Stimulated activated CD8-positive, alpha-beta memory T cell treated with anti-CD3 and anti-CD28 coated beads, Interleukin-12 subunit alpha, Interleukin-12 subunit beta, amount 100 ng/mL, for 4 hours (primary cell): ENCODE data around the gene CTNND2.

Source experiments
- DNase-seq: peaks from one replicate; pipeline ENCODE4 v3.0.0-alpha.2; 2020; ENCODE audit warnings: low read depth

CTNND2 gene

DNA sequence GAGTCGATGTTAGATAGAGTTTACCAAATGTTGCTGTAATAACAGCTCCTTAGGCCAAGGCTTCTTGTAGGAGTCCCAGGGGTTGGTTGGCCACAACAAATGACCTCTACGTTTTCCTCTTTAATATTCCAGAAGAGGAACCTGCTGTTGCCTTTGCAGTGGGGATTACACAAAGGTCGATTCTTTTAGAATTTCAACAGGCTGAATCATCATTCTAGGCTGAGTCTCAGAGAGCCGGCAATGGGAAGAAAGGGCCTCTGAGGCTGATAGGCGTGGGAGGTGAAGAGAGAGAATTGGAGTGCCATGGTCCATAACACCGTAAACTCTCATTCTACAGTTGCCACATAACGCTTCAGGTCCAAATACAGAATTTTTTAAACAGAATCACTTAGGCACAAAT, 737.3 kb downstream of the CTNND2 start:
- no peak for DNase-seq

DNA sequence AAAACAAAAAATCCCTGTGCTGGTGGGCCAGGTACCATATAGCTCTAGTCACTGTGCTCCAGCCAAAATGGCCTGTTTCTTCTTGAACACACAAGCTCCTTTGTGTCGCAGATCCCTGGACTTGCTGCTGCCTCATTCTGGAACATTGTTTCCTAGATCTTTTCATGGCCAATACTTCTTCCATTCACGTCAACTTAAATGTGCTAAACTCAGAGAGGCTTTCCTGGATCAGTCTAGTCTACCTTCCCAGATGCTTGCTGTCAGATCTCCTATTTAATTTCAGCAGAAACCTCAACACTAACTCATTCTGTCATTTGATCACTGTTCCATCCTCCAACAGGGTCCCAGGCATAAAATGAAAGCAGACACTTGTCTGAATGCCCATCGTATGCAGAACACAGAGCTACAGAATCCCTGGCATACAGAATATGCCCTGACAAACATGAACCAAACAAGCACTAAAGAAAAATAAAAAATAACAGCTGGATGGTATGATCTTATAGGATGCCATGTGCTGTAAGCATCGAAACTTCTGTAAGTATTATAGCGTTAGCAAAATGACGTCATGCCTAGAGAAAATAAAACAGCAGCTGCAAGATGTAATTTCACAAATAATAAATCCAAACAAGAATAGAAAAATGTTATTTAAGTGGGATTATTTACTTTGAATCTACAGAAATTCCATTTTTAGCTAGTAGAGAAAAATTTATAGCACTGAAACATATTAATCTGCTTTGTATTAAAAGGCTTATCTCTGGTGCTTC, 739.5 kb downstream of the CTNND2 start:
- DNase-seq, result no peak

DNA sequence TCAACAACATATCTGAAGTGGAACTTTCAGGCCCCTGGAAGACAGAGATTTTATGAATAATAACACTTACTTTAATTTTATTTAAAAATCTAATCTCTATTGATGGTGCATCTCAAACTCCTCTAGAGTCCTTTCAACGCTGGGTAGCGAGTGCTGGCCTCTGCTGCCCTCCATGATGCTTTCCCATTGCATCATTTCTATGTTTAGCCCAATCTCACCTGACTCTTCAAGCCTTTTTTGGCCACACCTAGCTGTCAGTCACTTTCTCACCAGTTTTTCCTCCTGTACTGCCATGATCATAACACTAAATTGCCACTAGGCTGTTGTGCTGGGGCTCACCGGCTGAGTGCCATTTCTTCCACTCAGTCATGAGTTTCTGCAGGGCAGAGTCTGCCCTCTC, 747.1 kb downstream of the CTNND2 start:
- DNase-seq, result no peak

DNA sequence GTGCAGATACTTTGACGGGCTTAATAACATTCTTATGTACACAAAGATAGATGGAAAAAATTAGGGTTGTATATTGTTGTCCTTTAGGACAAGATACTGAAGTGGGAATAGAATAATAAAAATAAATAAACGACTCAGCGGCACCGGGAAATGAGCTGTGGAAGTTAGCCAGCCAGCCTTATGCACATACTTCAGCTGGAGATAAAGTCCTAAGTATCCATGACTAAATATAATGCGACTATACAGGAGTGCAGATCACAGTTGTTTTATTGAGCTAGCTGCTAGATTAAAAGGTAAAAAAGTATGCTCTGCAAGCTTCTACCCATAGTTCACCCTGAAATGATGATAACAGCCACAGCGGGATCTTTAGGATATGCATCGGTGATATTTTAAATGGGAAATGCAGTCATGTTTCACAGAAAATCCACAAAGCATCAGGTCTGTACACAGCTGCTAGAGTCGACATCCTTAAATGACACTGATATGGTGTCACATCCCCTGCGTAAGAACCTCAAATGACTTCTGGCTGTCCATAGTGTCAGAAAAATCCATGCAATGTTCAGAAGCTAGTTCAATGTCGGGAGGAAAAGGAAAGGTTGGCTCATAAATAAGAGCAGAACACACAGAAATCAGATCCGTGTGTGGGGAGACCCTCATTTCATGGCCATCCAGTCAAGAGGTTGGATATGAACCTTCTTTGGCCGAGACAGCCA, 750.4 kb downstream of the CTNND2 start:
- DNase-seq, result no peak

DNA sequence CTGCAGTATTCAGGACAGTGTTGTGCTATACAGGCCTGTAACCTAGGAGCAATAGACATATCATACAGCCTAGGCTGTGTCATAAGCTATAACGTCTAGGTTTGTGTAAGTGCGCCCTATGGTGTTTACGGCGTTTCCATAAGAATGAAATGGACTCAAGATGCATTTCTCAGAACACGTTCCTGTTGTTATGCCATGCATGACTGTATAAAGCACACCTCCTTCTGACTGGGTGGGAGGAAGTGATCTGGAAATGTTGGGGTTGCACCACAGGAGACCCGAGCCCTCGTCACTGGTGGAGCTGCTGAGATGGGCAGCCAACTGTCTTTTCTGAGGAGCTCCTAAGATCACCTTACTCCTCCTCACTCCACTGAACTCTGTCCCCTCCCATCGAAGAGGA, 751.9 kb downstream of the CTNND2 start:
- no peak for DNase-seq

DNA sequence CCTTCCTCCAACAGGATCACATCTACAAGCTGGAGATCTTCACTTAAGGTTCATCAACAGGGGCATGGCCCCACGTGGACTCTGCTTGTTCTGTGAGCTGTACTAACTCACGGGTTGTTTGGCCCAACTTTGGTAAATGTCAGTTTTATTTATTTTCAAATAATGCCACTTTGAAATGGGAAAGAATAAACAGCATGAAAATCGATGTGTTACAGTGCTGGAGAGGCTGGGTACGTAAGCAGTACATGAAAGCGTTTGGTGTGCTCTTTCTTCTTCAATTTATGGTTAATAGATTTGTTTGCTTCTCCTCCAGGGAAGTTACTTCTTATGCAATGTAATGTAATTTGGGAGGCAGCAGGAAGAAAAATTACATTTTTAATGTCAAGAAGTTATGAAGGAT, 753.3 kb downstream of the CTNND2 start:
- no peak for DNase-seq

DNA sequence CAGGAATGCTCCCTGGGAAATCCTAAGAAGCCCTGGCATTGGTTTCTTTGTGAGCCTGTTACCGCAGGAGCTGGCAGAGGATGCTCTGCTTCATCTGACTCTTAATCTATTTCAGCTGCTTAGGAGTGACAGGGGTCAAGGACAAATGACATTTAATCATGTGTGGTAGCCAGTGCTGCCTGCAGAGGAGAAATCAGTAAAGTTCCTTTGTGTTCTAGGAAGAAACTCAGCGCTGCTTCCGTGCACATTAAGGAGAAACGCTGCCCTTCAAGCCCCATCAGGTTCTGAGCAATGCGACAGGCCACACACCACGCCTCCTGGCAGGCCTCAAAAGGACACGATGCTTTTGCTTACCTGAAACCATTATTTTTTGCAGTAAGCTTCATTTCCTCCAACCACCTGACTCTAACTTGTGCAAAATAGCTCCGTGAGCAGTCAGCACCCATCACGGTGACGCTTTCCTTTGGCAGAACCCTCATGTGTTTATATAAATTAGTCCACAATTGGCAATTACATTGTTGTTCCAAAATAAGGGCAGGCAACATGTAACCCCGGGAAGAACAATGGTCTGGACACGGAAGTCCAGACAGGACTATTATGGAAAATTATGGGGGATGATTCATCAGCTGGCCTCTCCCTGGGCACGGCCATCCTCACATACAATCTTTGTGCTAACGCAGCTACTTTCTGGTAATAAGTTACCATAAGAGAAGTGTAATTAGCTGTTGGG, 755.3 kb downstream of the CTNND2 start:
- DNase-seq, result no peak

DNA sequence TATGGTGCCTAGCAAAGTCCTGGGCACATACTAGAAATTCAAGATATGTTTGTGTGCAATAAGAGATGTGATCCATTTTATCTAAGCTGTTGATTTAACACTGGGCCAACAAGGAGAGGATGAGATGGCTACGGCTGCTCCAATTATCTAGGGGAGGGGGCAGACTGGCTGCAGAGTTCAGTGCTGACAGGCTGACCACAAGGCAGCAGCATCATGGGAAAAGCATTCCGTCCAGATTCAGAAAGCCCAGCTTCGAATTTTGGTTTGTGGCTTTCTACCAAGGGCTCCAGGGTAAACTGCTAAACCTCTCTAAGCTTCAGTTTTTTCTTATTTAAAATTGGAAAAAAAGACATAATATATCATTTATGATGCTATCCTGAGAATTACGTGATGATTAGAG, 758.1 kb downstream of the CTNND2 start:
- DNase-seq, result no peak

DNA sequence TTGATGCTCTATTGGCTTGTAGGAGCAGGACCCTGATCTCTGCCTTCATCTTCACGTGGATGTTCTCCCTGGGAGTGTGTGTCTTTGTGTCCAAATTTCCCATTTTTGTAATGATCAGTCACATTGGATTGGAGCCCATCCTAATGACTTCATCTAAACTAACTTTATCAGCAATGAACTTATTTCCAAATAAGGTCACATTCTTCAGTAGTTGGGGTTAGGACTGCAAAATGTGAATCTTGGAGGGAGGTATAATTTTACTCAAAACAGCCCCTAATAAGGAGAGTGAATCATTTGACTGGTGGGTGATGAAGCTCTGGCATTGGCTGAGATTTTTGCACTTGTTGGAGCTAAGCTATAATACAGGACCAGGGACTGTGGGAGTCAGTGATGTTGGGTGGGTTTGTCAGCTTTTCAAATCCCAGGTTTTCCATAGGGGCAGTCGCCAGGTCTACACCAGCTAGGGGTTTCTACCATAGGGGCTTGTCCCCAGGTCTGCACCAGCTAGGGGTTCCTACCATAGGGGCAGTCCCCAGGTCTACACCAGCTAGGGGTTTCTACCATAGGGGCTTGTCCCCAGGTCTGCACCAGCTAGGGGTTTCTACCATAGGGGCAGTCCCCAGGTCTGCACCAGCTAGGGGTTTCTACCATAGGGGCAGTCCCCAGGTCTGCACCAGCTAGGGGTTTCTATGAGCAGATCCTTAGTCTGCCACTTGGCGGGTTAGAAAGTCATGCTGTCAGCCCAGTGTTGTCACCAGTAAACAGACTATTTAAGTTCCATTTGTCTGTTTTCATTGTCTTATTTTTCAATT, 760.6 kb downstream of the CTNND2 start:
- no peak for DNase-seq

DNA sequence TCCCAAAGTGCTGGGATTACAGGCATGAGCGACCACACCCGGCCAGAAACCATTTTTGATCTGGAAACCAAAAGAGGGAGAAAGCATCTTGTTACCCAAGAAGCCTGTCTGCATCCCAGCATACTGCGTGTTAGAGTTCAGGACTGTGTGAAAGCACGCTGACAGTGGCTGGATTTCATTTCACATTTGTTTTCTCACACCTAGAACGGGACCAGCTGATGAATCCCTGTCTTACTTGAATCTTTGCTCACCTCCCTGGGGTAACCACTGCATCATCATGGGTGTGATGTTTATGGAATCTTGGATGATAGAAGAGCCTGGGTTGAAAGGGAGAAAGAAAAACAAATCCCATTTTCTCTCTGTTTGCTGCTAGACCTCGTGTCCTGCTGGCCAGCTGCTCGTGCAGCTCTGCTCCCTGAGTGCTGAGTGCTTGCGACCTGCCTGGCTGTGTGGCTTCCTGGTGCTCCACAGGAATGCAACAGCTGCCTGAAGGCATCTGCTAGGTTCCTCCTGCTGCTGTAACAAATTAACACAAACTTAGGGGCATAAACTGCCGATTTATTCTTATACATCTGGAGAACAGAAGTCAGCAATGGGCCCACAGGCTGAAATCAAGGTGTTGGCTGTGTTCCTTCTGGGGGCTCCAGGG, 764.9 kb downstream of the CTNND2 start:
- DNase-seq, result no peak

DNA sequence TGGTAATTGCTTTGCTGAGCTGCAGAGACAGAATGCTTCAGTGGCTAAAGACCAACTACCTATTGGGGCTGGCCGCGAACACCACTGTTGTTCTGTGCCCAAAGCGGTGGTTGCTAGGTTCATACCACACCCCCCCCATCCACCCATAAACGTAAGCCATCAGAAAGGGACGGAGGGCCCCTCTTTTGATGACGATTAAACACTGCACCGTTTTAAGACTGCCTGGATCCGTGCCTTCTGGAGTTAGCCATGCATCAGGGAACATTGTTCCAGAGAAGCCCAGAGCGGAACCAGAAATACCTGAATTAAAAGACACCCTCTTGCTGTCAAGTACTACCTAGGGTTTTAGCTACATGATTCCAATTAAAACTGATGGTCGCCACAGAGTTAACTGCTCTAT, 774.1 kb downstream of the CTNND2 start:
- DNase-seq, result no peak

DNA sequence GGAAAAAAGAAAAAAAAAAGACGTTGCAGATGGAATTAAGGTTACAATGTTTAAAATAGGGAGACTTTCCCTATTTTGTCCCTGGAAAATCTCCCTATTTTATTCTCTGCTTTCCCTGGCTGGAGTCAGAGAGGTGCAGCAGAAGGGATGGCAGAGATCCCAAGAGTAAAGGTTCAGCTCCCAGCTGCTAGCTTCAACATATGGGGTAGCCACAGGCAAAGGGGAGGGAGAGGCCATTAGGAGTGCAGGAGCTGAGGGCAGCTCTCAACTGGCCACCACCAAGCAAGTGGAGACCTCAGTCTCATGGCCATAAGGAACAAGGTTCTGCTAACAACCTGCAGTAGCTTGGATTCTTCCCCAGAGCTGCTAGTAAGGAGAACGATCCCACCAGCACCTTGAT, 776.2 kb downstream of the CTNND2 start:
- DNase-seq, result no peak

DNA sequence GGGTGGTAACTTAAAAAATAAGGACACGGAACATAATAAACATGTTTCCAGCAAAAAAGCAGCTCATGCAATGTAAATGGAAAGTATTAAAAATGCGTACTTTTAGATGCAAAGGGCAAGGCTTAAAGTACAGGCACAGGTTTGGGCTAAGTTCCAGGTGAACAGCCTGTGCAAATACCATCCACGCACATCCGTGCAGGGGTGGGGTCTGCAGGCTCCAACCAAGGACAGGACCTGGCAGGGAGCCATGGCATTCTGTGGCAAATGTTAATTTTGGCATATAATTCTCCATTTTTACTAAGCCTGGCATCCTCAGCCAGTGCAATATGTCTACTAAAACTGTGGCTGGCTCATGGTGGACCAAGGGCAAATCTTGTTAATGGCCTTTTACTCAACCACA, 777.4 kb downstream of the CTNND2 start:
- DNase-seq, result no peak

DNA sequence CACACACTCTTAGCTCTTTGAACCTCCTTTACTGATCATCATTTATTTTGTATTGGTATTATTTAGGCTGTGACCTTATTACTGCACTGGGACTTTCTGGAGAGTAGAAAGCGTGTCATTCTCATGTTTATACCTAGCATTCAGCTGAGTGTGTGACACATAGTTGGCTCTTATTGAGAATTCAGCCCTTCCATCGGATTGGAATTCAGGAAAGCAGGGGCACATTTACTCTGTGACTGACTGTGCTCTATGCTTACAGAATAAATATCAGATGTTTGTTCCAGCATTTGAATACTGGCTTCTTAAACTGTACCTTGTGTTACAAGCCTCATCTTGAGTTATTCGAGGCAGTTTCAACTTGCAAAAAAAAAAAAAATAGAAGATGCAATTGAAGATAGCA, 782.4 kb downstream of the CTNND2 start:
- no peak for DNase-seq

DNA sequence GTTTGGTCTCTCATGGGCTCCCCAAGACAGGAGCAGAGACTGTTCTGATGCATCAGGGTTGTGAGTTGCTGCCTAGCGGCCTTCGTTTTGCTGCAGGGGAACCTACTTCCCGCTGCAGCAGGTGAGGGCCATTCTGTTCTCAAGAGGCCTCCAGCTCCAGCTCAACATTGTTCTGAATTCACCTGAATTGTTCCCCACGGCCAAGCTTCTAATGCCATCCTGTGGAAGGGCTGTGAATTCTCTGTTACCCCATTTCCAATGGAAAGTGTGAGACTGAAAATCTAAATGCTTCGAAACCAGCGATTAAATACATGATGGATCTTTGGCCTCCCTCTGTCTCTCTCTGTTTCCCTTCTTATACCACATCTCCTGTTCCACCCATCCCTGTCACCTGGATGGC, 794.1 kb downstream of the CTNND2 start:
- DNase-seq, result no peak

DNA sequence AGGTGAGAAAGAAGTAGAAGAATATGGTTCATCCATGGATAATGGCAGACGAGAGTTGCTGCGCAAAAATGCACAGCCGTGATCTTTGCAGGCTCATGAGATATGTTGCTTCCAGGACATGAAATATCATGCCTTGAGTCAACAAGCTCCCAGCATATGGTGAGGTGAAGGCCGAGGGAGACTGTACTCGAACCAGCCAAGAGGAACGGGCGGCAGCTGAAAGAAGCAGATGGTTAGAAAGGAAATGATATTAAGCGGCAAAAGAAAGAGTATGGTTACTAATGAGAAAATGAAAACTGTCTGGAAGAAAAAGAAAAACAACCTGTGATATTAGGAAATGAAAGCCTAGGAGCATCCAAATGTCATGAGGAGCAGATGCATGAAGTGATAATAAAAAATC, 798.5 kb downstream of the CTNND2 start:
- DNase-seq, result no peak

DNA sequence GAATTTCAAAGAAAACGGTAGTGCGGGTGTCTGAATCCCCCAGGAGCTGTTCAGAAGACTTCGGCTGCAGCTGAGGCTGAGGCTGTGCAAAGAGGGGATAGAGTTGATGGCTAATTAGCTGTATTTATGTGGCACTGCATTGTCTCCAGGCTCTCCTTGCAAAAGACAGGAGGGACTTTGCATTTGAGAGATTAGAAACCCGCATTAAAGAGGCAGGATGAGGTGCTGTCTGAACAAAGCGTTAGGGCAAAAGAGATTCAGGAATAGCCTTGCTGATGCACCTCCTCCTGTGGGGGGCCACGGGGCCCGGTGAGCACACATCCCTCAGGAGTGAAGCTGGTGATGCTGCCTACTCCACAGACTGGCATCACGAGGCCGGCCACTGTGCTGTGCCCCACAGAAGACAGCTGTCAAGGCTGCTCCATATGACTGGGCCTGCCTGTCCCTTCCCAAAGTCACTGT, 799.6 kb downstream of the CTNND2 start:
- no peak for DNase-seq

DNA sequence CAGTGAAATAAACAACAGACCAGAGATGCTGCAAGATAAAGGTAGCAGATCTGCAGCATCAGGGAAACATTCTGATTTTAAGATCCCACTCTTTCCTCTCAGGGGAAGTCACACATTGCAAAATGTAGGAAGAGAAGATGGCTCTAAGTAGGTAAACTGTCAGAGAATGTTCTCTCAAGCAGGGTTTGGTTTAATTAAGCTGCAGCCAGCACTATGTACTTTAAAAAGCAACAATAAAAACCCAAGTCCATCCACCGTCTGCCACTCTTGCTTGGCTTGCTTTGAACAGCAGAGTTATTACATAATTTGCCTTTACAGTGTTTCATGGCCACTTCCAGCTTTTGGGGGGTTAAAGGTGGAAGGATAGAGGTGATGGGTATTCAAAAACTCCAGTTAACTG, 800.0 kb downstream of the CTNND2 start:
- DNase-seq, result no peak

DNA sequence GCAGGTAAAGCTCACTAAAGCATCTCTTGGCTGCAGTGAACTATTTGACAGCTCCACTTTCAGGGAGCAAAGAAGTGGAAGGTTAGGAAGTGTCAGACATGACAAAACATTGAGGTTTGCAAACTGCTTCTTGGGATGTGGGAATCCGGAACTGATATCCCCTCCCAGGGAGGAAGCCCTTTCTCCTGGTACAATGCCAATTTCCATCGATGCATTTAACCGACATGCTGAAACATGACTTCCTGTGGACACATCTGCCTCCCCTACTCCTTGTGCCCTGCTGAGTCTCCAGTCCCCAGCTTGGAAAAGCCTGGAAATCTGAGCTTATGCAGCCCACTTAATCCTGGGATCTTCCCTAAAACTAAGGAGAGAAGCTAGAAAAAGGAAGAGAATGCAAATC, 820.1 kb downstream of the CTNND2 start:
- no peak for DNase-seq

DNA sequence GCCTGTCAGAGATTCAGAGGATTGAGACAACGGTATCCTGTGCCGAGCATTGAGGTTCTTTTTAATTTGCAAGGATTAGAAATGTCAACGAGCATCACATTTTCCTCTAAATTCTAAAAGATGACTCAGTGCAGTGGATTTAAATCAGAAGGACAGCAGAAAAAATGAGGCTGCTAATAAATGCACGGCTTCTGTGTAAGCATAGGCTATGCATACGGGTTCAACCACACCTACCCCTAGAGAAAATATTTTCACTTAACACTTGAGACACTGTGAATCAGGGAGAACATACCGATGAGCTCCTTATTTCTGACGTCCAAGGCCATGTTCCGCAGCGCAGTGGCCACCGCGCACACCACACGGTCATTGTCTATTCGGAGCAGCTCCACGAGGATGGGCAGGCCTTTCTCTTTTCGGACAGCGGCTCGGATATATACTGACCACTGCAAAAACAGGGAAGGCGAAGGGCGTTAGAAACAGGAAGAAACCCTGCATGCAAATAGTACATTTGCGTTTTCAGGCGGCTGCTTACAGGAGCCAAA, 821.8 kb downstream of the CTNND2 start:
- DNase-seq, result no peak

DNA sequence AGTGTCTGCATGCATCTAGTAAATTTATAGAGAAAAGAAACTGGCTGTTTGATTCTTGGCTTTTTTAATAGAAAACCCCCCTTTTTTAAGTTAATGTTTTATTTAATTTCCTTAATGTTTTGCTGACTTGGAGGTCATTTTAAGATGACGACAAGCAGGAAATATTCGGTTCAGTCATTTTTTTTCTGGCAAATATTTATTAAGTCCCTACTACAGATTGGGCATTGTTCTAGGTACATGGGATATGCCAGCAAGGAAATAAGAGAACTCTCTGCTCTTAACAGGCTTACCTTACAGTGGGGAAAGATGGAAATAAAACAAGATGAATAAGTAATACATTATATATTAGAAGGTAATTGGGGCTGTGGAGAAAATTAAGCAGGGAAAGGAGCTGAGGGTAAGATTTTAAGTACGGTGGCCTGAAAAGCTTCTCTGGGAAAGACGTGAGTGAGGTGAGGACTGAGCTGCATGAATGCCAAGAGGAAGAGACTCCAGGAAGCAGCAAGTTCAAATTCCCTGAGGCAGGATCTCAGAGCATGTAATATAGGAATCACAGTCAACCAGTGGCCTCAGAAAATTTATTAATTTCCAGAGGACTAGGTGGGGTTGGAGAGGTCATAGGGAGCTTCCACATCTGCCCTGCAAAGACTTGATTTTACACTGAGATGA, 827.2 kb downstream of the CTNND2 start:
- no peak for DNase-seq
